Calu3 (cell line): Measurements from ENCODE around the gene CCDC116. TPM values are rescaled to one million over a fixed set of nuclear protein-coding genes. Genes with fewer than 3 reads are reported as not detected.

Source experiments
- BruUV-seq: library from RNA; stranded (reverse); fragments of 400-500 nt; replicated peaks from 2 replicates; lab custom pipeline; 2021; lab: Mats Ljungman, UMichigan
- CTCF ChIA-PET: fragments of 300-600 bp; sonication (Branson Sonifier 250); formaldehyde crosslinking; loops from one replicate; lab custom pipeline; 2022; ENCODE audit warnings: antibody characterized with exemption; lab: Charles Lee
- DNase-seq: peaks from one replicate; pipeline ENCODE4 v3.0.0; 2022
- H3K27ac Mint-ChIP-seq: one replicate; pipeline ENCODE4 v1.8.0; 2022; ENCODE audit warnings: mixed read lengths; ENCODE audit not compliant: unreplicated experiment
- H3K27me3 Mint-ChIP-seq: one replicate; pipeline ENCODE4 v1.8.0; 2022; ENCODE audit warnings: mixed read lengths; ENCODE audit not compliant: unreplicated experiment
- H3K36me3 Mint-ChIP-seq: one replicate; pipeline ENCODE4 v1.8.0; 2022; ENCODE audit warnings: mild to moderate bottlenecking, moderate library complexity, mixed read lengths; ENCODE audit not compliant: insufficient read depth, unreplicated experiment
- H3K4me1 Mint-ChIP-seq: one replicate; pipeline ENCODE4 v1.8.0; 2022; ENCODE audit warnings: mild to moderate bottlenecking, low read depth, mixed read lengths; ENCODE audit not compliant: unreplicated experiment
- H3K4me3 Mint-ChIP-seq: one replicate; pipeline ENCODE4 v1.8.0; 2022; ENCODE audit warnings: mild to moderate bottlenecking, low read depth, moderate library complexity, mixed read lengths; ENCODE audit not compliant: unreplicated experiment
- H3K9me3 Mint-ChIP-seq: one replicate; pipeline ENCODE4 v1.8.0; 2022; ENCODE audit warnings: low read depth, mixed read lengths; ENCODE audit not compliant: unreplicated experiment
- intact Hi-C: fragments of 100-400 bp; cut with micrococcal nuclease; formaldehyde crosslinking; loops from one replicate; pipeline ENCODE4 v1.10.0; 2022; ENCODE audit not compliant: unreplicated experiment
- total RNA-seq: library from RNA; stranded (reverse); gene quantifications from 2 replicates; pipeline ENCODE4 v1.2.3, GENCODE V29; 2022
- TF ChIP-seq, protein P1 (sequence below): fragments of 200-600 bp; IDR thresholded peaks from one replicate; pipeline ENCODE4 v1.8.0; 2022; ENCODE audit warnings: antibody characterized with exemption; ENCODE audit not compliant: unreplicated experiment

Gene CCDC116
- total RNA-seq, 1 experiment from 2014 or later, result not detected

DNA sequence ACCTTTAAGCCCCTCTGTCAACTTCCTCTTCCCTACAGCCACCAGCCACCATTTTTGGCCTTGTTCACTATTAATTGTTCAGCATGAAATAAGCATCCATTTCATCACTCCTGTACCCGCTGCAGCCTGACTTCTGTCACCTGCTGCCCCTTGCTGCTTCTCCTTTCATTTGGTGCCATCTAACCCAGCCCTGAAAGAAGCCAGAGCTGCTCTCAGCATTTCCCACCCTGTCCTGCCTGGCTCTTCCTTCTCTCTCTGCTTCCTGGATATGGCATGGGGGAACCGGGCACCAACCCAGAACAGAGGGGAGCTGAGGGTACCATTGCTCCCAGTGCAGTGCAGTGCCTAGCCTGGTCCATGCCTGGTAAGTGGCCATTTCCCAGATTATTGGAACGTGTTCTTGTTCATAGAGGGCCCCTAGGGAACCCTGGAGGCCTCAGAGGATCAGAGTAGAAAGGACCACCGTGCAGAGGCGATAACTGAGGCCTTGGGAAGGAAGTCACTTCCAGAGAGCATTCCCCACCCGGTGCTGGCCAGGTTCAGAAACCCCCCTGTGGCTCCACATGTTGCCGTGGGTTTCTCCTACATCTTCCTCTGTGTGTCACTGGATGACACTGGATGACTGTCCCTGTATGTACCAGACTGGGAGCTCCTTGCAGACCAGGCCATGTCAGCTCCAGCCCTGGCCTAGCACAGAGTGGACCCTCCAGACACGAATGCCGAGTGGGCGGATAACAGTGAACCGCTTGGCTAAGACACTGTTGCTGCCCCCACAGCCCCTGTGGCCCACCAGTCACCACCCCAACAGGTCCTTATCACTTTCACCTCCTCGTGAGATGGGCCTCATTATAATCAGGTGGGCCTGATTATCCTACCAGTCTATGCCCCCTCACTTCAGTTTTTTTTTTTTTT lies 7.4 kb upstream of the CCDC116 start:
- TF ChIP-seq, protein P1, sequence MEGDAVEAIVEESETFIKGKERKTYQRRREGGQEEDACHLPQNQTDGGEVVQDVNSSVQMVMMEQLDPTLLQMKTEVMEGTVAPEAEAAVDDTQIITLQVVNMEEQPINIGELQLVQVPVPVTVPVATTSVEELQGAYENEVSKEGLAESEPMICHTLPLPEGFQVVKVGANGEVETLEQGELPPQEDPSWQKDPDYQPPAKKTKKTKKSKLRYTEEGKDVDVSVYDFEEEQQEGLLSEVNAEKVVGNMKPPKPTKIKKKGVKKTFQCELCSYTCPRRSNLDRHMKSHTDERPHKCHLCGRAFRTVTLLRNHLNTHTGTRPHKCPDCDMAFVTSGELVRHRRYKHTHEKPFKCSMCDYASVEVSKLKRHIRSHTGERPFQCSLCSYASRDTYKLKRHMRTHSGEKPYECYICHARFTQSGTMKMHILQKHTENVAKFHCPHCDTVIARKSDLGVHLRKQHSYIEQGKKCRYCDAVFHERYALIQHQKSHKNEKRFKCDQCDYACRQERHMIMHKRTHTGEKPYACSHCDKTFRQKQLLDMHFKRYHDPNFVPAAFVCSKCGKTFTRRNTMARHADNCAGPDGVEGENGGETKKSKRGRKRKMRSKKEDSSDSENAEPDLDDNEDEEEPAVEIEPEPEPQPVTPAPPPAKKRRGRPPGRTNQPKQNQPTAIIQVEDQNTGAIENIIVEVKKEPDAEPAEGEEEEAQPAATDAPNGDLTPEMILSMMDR, result no peak
- no peak for DNase-seq

DNA sequence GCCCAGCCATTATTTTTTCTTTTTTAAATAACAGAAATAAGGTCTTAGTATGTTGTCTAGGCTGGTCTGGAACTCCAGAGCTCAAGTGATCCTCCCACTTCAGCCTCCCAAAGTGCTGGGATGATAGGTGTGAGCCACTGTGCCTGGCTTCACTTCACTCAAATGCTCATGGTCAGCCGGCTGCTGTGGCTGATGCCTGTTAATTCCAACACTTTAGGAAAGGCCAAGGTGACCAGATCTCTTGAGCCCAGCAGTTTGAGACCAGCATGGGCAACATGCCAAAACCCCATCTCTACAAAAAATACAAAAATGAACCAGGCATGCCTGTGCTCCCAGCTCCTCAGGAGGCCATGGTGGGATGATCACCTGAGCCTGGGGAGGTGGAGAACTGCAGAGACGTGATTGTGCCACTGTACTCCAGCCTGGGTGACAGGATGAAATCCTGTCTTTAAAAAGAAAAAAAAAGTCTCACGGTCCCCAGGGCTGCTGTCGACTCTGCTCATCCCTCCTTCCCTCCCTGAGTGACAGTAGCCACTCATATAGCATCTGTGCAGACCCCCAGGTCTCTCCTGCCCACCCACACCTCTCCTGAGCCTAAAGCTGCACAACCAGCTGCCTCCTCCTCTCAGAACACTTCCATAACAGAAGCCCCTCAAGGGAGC lies 6.4 kb upstream of the CCDC116 start:
- CTCF ChIA-PET, result no interaction called here
- no peaks in the 10 kb centered on the region for H3K9me3 Mint-ChIP-seq
- peaks cover 87% of the 10 kb centered on the region for H3K36me3 Mint-ChIP-seq
- peaks cover 24% of the 10 kb centered on the region for H3K4me1 Mint-ChIP-seq
- TF ChIP-seq, protein P1, result no peak
- intact Hi-C loops, result no loop called here
- no peak for DNase-seq
- no peak overlapping the region for H3K4me3 Mint-ChIP-seq
- H3K27me3 Mint-ChIP-seq, result no peaks in the 10 kb centered on the region
- BruUV-seq, result no TSS peak
- no peak overlapping the region for H3K27ac Mint-ChIP-seq

More for the DNA sequence above, 7.4 kb upstream of the CCDC116 start:
- intact Hi-C loops, result no loop called here
- Mint-ChIP-seq H3K27ac (peak overlapping the region; percentile 30), H3K27me3 (no peaks in the 10 kb centered on the region), H3K4me3 (no peak overlapping the region), H3K9me3 (no peaks in the 10 kb centered on the region), H3K36me3 (peaks cover 91% of the 10 kb centered on the region), H3K4me1 (peaks cover 24% of the 10 kb centered on the region)
- CTCF ChIA-PET, result interaction anchor here (0.8 to 1.6 kb wide), 2 partner anchors 16 to 18 kb away, joined by 3 read pairs; partner anchors contain the start of gene SDF2L1
- no TSS peak for BruUV-seq

DNA sequence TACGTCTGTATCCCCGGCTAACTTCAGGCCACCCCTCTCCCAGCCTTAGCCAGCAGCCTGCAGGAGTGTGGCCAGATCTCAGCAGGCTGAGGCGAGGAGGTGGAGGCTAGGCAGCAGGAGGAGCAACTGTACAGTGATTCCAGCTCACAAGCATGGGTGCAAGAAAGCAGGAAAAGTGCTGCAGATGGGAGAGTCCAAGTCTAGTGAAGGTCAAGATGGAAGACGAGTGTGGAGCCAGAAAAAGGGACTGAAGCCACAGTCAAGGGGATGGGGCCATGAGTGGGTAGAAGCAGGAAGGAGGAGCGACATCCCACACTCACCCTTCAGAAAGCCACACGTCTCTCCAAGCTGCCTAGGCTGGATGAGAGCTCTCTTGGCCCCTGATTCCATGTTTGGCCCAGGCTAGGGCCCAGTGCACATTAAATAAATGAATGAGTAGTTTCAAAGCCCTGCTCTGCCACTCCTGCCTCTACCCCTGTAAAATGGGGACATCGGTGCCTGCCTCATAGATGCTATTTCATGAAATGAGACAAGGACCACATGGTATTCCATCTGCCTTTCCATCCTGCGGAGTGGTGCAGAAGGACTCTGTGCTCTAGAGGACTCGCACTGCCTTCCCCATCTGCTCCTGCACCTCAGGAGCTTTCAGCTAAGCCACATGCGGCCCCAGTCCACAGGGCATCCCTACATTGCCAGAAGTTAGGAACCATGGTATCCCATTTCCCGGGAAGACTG lies 5.7 kb upstream of the CCDC116 start:
- Mint-ChIP-seq H3K27ac (no peak overlapping the region), H3K36me3 (peaks cover 81% of the 10 kb centered on the region), H3K27me3 (no peaks in the 10 kb centered on the region), H3K9me3 (no peaks in the 10 kb centered on the region), H3K4me3 (peak overlapping the region; percentile 84), H3K4me1 (peaks cover 24% of the 10 kb centered on the region)
- intact Hi-C loops, result no loop called here
- BruUV-seq, result no TSS peak
- CTCF ChIA-PET, result no interaction called here
- DNase-seq, result no peak
- TF ChIP-seq, protein P1, result no peak
